Activated T-cell treated with anti-CD3 and anti-CD28 coated beads, Interleukin-2, amount 50 U/mL, for 24 hours (primary cell): ENCODE measurements around the gene TMEM184A.

ENCODE experiments used
- DNase-seq: peaks from one replicate; pipeline ENCODE4 v3.0.0-alpha.2; 2020
- H3K27ac Mint-ChIP-seq: 2 replicates; pipeline ENCODE4 v1.8.0; 2020; ENCODE audit warnings: mild to moderate bottlenecking, mixed read lengths
- H3K27me3 Mint-ChIP-seq: 2 replicates; pipeline ENCODE4 v1.8.0; 2020; ENCODE audit warnings: mixed read lengths
- H3K36me3 Mint-ChIP-seq: 2 replicates; pipeline ENCODE4 v1.8.0; 2020; ENCODE audit warnings: low read depth, mixed read lengths
- H3K4me1 Mint-ChIP-seq: 2 replicates; pipeline ENCODE4 v1.8.0; 2020; ENCODE audit warnings: low read depth, mixed read lengths
- H3K4me3 Mint-ChIP-seq: 2 replicates; pipeline ENCODE4 v1.8.0; 2020; ENCODE audit warnings: mild to moderate bottlenecking, moderate library complexity, mixed read lengths
- H3K9me3 Mint-ChIP-seq: 2 replicates; pipeline ENCODE4 v1.8.0; 2020; ENCODE audit warnings: mixed read lengths

TMEM184A gene

GRCh38 chr7:1554333-1555045 is 1.5 kb downstream of the TMEM184A start:
- no peak for DNase-seq
- Mint-ChIP-seq H3K4me1 (peaks cover 3% of the 10 kb centered on the region), H3K27me3 (no peaks in the 10 kb centered on the region), H3K9me3 (no peaks in the 10 kb centered on the region), H3K4me3 (no peak overlapping the region), H3K27ac (no peak overlapping the region), H3K36me3 (no peaks in the 10 kb centered on the region)

GRCh38 chr7:1553512-1554210 is 2.3 kb downstream of the TMEM184A start:
- Mint-ChIP-seq H3K9me3 (no peaks in the 10 kb centered on the region), H3K27me3 (no peaks in the 10 kb centered on the region), H3K4me3 (no peak overlapping the region), H3K36me3 (no peaks in the 10 kb centered on the region), H3K4me1 (peaks cover 3% of the 10 kb centered on the region), H3K27ac (no peak overlapping the region)
- no peak for DNase-seq

- Mint-ChIP-seq H3K36me3 (no peaks in the 10 kb centered on the region), H3K4me3 (no peak overlapping the region), H3K27ac (no peak overlapping the region), H3K9me3 (no peaks in the 10 kb centered on the region), H3K27me3 (no peaks in the 10 kb centered on the region), H3K4me1 (peaks cover 6% of the 10 kb centered on the region)
- no peak for DNase-seq
Measured at GRCh38 chr7:1552200-1552599, 3.8 kb downstream of the TMEM184A start.

- H3K27ac Mint-ChIP-seq = no peak overlapping the region
Measured at GRCh38 chr7:1550846-1551155, 5.2 kb downstream of the TMEM184A start.

GRCh38 chr7:1550005-1550845 is 5.8 kb downstream of the TMEM184A start:
- DNase-seq = no peak
- H3K4me1 Mint-ChIP-seq = peaks cover 3% of the 10 kb centered on the region
- no peak overlapping the region for H3K27ac Mint-ChIP-seq
- H3K9me3 Mint-ChIP-seq = no peaks in the 10 kb centered on the region
- no peaks in the 10 kb centered on the region for H3K36me3 Mint-ChIP-seq
- H3K4me3 Mint-ChIP-seq = no peak overlapping the region
- no peaks in the 10 kb centered on the region for H3K27me3 Mint-ChIP-seq

More at GRCh38 chr7:1550846-1551155, 5.2 kb downstream of the TMEM184A start:
- H3K4me1 Mint-ChIP-seq = peaks cover 3% of the 10 kb centered on the region
- no peaks in the 10 kb centered on the region for H3K36me3 Mint-ChIP-seq
- no peak overlapping the region for H3K4me3 Mint-ChIP-seq
- H3K9me3 Mint-ChIP-seq = no peaks in the 10 kb centered on the region
- no peak for DNase-seq
- H3K27me3 Mint-ChIP-seq = no peaks in the 10 kb centered on the region

- Mint-ChIP-seq H3K36me3 (peaks cover 4% of the 10 kb centered on the region), H3K4me1 (peaks cover 3% of the 10 kb centered on the region), H3K9me3 (no peaks in the 10 kb centered on the region), H3K4me3 (no peak overlapping the region), H3K27ac (no peak overlapping the region), H3K27me3 (no peaks in the 10 kb centered on the region)
- DNase-seq = no peak
Measured at GRCh38 chr7:1549357-1550004, 6.5 kb downstream of the TMEM184A start.

- Mint-ChIP-seq H3K27me3 (no peaks in the 10 kb centered on the region), H3K9me3 (no peaks in the 10 kb centered on the region), H3K36me3 (peaks cover 4% of the 10 kb centered on the region), H3K27ac (no peak overlapping the region), H3K4me3 (no peak overlapping the region), H3K4me1 (peaks cover 3% of the 10 kb centered on the region)
- no peak for DNase-seq
Measured at GRCh38 chr7:1548944-1549343, 7.1 kb downstream of the TMEM184A start.

- peaks cover 3% of the 10 kb centered on the region for H3K4me1 Mint-ChIP-seq
- no peak overlapping the region for H3K4me3 Mint-ChIP-seq
- peaks cover 5% of the 10 kb centered on the region for H3K36me3 Mint-ChIP-seq
- H3K27ac Mint-ChIP-seq = peak overlapping the region; percentile 47
- no peaks in the 10 kb centered on the region for H3K9me3 Mint-ChIP-seq
- no peak for DNase-seq
- H3K27me3 Mint-ChIP-seq = no peaks in the 10 kb centered on the region
Measured at GRCh38 chr7:1548438-1548831, 7.6 kb downstream of the TMEM184A start.

GRCh38 chr7:1547777-1548437 is 8.1 kb downstream of the TMEM184A start:
- Mint-ChIP-seq H3K36me3 (peaks cover 8% of the 10 kb centered on the region), H3K4me1 (peaks cover 3% of the 10 kb centered on the region), H3K4me3 (no peak overlapping the region), H3K27me3 (no peaks in the 10 kb centered on the region), H3K9me3 (no peaks in the 10 kb centered on the region), H3K27ac (peak overlapping the region; percentile 47)
- DNase-seq = no peak

GRCh38 chr7:1546909-1547776 is 8.9 kb downstream of the TMEM184A start:
- H3K27me3 Mint-ChIP-seq = no peaks in the 10 kb centered on the region
- no peak overlapping the region for H3K4me3 Mint-ChIP-seq
- no peak overlapping the region for H3K27ac Mint-ChIP-seq
- no peaks in the 10 kb centered on the region for H3K9me3 Mint-ChIP-seq
- peaks cover 16% of the 10 kb centered on the region for H3K36me3 Mint-ChIP-seq
- no peak for DNase-seq
- peaks cover 3% of the 10 kb centered on the region for H3K4me1 Mint-ChIP-seq

- Mint-ChIP-seq H3K36me3 (peaks cover 20% of the 10 kb centered on the region), H3K9me3 (no peaks in the 10 kb centered on the region), H3K27me3 (no peaks in the 10 kb centered on the region), H3K4me1 (peaks cover 3% of the 10 kb centered on the region), H3K4me3 (no peak overlapping the region), H3K27ac (no peak overlapping the region)
- DNase-seq = no peak
Measured at GRCh38 chr7:1546274-1546908, 9.6 kb downstream of the TMEM184A start.

GRCh38 chr7:1545417-1546246 is 10.4 kb downstream of the TMEM184A start:
- H3K4me1 Mint-ChIP-seq = peaks cover 3% of the 10 kb centered on the region
- H3K36me3 Mint-ChIP-seq = peaks cover 27% of the 10 kb centered on the region
- H3K9me3 Mint-ChIP-seq = no peaks in the 10 kb centered on the region
- no peaks in the 10 kb centered on the region for H3K27me3 Mint-ChIP-seq
- no peak overlapping the region for H3K27ac Mint-ChIP-seq
- H3K4me3 Mint-ChIP-seq = no peak overlapping the region
- DNase-seq = no peak
